ENCODE results near the gene HTN3. TPM values are rescaled to one million over a fixed set of nuclear protein-coding genes. Genes with fewer than 3 reads are reported as not detected.

The HTN3 gene
- total RNA-seq, 1 experiment from 2014 or later, result not detected

DNA sequence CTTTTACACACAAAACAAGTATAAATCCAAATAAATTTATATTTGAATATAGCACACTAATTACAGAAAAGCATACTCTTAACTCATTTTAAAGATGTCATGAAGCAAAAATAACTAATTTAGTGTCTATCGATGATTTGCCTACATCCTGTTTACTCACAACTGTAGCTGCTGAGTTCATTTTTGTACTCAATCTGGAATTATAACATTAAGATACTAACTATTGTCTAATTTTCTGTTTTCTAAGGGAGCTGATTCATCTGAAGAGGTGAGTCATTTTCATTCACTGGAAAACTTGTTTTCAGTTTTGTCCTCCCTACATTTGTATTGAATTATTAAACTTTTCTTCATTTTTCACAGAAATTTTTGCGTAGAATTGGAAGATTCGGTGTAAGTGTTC, 28.8 kb upstream of the HTN3 start:
- Mint-ChIP-seq H3K4me3 (no peak overlapping the region), H3K36me3 (no peaks in the 10 kb centered on the region), H3K9me3 (no peaks in the 10 kb centered on the region), H3K27me3 (ENCODE audit: low read depth) (no peaks in the 10 kb centered on the region), H3K4me1 (peaks cover 3% of the 10 kb centered on the region; the same call in 1 of the 2 replicates), H3K27ac (no peak overlapping the region)
- DNase-seq (ENCODE audit: low spot score) (no peak), ATAC-seq (no peak)
- CTCF ChIA-PET, result no interaction called here
- TF ChIP-seq MYBL2 (CRISPR knock-in tag; IDR thresholded peaks at IDR 0.05) (no peak), ESRRA (CRISPR knock-in tag; IDR thresholded peaks at IDR 0.05; ENCODE audit: borderline replicate concordance) (no peak), SMAD3 (CRISPR knock-in tag; IDR thresholded peaks at IDR 0.05; ENCODE audit: borderline replicate concordance) (no peak)
- TF ChIP-seq, protein P1, sequence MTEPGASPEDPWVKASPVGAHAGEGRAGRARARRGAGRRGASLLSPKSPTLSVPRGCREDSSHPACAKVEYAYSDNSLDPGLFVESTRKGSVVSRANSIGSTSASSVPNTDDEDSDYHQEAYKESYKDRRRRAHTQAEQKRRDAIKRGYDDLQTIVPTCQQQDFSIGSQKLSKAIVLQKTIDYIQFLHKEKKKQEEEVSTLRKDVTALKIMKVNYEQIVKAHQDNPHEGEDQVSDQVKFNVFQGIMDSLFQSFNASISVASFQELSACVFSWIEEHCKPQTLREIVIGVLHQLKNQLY (CRISPR knock-in tag; IDR thresholded peaks at IDR 0.05), result no peak
- TF ChIP-seq, protein P2, sequence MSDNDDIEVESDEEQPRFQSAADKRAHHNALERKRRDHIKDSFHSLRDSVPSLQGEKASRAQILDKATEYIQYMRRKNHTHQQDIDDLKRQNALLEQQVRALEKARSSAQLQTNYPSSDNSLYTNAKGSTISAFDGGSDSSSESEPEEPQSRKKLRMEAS (CRISPR knock-in tag; IDR thresholded peaks at IDR 0.05), result no peak
- TF ChIP-seq, protein P3, sequence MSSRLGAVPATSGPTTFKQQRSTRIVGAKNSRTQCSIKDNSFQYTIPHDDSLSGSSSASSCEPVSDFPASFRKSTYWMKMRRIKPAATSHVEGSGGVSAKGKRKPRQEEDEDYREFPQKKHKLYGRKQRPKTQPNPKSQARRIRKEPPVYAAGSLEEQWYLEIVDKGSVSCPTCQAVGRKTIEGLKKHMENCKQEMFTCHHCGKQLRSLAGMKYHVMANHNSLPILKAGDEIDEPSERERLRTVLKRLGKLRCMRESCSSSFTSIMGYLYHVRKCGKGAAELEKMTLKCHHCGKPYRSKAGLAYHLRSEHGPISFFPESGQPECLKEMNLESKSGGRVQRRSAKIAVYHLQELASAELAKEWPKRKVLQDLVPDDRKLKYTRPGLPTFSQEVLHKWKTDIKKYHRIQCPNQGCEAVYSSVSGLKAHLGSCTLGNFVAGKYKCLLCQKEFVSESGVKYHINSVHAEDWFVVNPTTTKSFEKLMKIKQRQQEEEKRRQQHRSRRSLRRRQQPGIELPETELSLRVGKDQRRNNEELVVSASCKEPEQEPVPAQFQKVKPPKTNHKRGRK (CRISPR knock-in tag; IDR thresholded peaks at IDR 0.05; ENCODE audit: borderline replicate concordance), result no peak
- TF ChIP-seq, protein P4, sequence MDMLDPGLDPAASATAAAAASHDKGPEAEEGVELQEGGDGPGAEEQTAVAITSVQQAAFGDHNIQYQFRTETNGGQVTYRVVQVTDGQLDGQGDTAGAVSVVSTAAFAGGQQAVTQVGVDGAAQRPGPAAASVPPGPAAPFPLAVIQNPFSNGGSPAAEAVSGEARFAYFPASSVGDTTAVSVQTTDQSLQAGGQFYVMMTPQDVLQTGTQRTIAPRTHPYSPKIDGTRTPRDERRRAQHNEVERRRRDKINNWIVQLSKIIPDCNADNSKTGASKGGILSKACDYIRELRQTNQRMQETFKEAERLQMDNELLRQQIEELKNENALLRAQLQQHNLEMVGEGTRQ (CRISPR knock-in tag; IDR thresholded peaks at IDR 0.05), result no peak
- POLR2A ChIA-PET, result no interaction called here

DNA sequence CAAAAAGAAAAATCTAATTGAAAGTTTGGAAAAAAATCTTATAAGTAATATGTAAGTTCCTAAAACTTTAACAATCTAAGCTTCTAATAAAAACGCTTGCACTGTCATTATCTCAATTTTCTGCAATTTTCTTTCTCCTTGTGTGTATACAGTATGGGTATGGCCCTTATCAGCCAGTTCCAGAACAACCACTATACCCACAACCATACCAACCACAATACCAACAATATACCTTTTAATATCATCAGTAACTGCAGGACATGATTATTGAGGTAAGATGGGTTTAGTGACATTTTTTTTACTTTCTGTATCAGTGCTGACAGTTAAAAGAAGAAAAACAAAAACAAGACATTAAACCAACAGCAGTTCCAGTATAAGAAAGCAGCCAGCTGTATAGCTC, 27.5 kb upstream of the HTN3 start:
- Mint-ChIP-seq H3K36me3 (no peaks in the 10 kb centered on the region), H3K4me1 (peaks cover 3% of the 10 kb centered on the region; the same call in 1 of the 2 replicates), H3K9me3 (no peaks in the 10 kb centered on the region), H3K4me3 (no peak overlapping the region), H3K27ac (no peak overlapping the region), H3K27me3 (ENCODE audit: low read depth) (no peaks in the 10 kb centered on the region)
- ChIA-PET POLR2A (no interaction called here), CTCF (no interaction called here)
- DNase-seq (ENCODE audit: low spot score), result no peak
- ATAC-seq, result no peak
- TF ChIP-seq RELA (CRISPR knock-in tag; IDR thresholded peaks at IDR 0.05; ENCODE audit: borderline replicate concordance) (no peak), ZNF138 (CRISPR knock-in tag; conservative IDR thresholded peaks at IDR 0.05) (no peak), SP1 (CRISPR knock-in tag; conservative IDR thresholded peaks at IDR 0.05) (no peak), NR2C2 (CRISPR knock-in tag; IDR thresholded peaks at IDR 0.05) (no peak), EMX1 (CRISPR knock-in tag; IDR thresholded peaks at IDR 0.05) (no peak)
- TF ChIP-seq, protein P5, sequence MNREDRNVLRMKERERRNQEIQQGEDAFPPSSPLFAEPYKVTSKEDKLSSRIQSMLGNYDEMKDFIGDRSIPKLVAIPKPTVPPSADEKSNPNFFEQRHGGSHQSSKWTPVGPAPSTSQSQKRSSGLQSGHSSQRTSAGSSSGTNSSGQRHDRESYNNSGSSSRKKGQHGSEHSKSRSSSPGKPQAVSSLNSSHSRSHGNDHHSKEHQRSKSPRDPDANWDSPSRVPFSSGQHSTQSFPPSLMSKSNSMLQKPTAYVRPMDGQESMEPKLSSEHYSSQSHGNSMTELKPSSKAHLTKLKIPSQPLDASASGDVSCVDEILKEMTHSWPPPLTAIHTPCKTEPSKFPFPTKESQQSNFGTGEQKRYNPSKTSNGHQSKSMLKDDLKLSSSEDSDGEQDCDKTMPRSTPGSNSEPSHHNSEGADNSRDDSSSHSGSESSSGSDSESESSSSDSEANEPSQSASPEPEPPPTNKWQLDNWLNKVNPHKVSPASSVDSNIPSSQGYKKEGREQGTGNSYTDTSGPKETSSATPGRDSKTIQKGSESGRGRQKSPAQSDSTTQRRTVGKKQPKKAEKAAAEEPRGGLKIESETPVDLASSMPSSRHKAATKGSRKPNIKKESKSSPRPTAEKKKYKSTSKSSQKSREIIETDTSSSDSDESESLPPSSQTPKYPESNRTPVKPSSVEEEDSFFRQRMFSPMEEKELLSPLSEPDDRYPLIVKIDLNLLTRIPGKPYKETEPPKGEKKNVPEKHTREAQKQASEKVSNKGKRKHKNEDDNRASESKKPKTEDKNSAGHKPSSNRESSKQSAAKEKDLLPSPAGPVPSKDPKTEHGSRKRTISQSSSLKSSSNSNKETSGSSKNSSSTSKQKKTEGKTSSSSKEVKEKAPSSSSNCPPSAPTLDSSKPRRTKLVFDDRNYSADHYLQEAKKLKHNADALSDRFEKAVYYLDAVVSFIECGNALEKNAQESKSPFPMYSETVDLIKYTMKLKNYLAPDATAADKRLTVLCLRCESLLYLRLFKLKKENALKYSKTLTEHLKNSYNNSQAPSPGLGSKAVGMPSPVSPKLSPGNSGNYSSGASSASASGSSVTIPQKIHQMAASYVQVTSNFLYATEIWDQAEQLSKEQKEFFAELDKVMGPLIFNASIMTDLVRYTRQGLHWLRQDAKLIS (CRISPR knock-in tag; IDR thresholded peaks at IDR 0.05; ENCODE audit: borderline replicate concordance), result no peak
- TF ChIP-seq, protein P6, sequence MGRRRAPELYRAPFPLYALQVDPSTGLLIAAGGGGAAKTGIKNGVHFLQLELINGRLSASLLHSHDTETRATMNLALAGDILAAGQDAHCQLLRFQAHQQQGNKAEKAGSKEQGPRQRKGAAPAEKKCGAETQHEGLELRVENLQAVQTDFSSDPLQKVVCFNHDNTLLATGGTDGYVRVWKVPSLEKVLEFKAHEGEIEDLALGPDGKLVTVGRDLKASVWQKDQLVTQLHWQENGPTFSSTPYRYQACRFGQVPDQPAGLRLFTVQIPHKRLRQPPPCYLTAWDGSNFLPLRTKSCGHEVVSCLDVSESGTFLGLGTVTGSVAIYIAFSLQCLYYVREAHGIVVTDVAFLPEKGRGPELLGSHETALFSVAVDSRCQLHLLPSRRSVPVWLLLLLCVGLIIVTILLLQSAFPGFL (CRISPR knock-in tag; IDR thresholded peaks at IDR 0.05; ENCODE audit: borderline replicate concordance), result no peak
- TF ChIP-seq, protein P7, sequence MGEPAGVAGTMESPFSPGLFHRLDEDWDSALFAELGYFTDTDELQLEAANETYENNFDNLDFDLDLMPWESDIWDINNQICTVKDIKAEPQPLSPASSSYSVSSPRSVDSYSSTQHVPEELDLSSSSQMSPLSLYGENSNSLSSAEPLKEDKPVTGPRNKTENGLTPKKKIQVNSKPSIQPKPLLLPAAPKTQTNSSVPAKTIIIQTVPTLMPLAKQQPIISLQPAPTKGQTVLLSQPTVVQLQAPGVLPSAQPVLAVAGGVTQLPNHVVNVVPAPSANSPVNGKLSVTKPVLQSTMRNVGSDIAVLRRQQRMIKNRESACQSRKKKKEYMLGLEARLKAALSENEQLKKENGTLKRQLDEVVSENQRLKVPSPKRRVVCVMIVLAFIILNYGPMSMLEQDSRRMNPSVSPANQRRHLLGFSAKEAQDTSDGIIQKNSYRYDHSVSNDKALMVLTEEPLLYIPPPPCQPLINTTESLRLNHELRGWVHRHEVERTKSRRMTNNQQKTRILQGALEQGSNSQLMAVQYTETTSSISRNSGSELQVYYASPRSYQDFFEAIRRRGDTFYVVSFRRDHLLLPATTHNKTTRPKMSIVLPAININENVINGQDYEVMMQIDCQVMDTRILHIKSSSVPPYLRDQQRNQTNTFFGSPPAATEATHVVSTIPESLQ (CRISPR knock-in tag; IDR thresholded peaks at IDR 0.05), result no peak
- TF ChIP-seq, protein P3 (CRISPR knock-in tag; IDR thresholded peaks at IDR 0.05; ENCODE audit: borderline replicate concordance), result no peak
- TF ChIP-seq, protein P8, sequence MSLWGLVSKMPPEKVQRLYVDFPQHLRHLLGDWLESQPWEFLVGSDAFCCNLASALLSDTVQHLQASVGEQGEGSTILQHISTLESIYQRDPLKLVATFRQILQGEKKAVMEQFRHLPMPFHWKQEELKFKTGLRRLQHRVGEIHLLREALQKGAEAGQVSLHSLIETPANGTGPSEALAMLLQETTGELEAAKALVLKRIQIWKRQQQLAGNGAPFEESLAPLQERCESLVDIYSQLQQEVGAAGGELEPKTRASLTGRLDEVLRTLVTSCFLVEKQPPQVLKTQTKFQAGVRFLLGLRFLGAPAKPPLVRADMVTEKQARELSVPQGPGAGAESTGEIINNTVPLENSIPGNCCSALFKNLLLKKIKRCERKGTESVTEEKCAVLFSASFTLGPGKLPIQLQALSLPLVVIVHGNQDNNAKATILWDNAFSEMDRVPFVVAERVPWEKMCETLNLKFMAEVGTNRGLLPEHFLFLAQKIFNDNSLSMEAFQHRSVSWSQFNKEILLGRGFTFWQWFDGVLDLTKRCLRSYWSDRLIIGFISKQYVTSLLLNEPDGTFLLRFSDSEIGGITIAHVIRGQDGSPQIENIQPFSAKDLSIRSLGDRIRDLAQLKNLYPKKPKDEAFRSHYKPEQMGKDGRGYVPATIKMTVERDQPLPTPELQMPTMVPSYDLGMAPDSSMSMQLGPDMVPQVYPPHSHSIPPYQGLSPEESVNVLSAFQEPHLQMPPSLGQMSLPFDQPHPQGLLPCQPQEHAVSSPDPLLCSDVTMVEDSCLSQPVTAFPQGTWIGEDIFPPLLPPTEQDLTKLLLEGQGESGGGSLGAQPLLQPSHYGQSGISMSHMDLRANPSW (CRISPR knock-in tag; conservative IDR thresholded peaks at IDR 0.05; ENCODE audit: low read depth), result no peak
- TF ChIP-seq, protein P9, sequence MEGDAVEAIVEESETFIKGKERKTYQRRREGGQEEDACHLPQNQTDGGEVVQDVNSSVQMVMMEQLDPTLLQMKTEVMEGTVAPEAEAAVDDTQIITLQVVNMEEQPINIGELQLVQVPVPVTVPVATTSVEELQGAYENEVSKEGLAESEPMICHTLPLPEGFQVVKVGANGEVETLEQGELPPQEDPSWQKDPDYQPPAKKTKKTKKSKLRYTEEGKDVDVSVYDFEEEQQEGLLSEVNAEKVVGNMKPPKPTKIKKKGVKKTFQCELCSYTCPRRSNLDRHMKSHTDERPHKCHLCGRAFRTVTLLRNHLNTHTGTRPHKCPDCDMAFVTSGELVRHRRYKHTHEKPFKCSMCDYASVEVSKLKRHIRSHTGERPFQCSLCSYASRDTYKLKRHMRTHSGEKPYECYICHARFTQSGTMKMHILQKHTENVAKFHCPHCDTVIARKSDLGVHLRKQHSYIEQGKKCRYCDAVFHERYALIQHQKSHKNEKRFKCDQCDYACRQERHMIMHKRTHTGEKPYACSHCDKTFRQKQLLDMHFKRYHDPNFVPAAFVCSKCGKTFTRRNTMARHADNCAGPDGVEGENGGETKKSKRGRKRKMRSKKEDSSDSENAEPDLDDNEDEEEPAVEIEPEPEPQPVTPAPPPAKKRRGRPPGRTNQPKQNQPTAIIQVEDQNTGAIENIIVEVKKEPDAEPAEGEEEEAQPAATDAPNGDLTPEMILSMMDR (IDR thresholded peaks at IDR 0.05), result no peak

Measured in WTC11 (cell line).